ENCODE results near the gene UBAC1.

GRCh38 chr9:135995816-135996215 is 34.6 kb upstream of the UBAC1 start:
- TF ChIP-seq, protein P1, sequence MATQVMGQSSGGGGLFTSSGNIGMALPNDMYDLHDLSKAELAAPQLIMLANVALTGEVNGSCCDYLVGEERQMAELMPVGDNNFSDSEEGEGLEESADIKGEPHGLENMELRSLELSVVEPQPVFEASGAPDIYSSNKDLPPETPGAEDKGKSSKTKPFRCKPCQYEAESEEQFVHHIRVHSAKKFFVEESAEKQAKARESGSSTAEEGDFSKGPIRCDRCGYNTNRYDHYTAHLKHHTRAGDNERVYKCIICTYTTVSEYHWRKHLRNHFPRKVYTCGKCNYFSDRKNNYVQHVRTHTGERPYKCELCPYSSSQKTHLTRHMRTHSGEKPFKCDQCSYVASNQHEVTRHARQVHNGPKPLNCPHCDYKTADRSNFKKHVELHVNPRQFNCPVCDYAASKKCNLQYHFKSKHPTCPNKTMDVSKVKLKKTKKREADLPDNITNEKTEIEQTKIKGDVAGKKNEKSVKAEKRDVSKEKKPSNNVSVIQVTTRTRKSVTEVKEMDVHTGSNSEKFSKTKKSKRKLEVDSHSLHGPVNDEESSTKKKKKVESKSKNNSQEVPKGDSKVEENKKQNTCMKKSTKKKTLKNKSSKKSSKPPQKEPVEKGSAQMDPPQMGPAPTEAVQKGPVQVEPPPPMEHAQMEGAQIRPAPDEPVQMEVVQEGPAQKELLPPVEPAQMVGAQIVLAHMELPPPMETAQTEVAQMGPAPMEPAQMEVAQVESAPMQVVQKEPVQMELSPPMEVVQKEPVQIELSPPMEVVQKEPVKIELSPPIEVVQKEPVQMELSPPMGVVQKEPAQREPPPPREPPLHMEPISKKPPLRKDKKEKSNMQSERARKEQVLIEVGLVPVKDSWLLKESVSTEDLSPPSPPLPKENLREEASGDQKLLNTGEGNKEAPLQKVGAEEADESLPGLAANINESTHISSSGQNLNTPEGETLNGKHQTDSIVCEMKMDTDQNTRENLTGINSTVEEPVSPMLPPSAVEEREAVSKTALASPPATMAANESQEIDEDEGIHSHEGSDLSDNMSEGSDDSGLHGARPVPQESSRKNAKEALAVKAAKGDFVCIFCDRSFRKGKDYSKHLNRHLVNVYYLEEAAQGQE (IDR thresholded peaks at IDR 0.05; ENCODE audit: insufficient read depth in 1 of 2, low read depth in 2 of 2, low read length in 2 of 2), result no peak
- TF ChIP-seq SIN3A (IDR thresholded peaks at IDR 0.05; ENCODE audit: borderline replicate concordance, insufficient read depth, low read length) (no peak), FOXP2 (optimal IDR thresholded peaks at IDR 0.05; ENCODE audit: borderline replicate concordance, extremely low read depth, extremely low read length, insufficient read depth) (no peak)

All from PFSK-1 (cell line).